Stimulated activated CD4-positive, alpha-beta T cell treated with anti-CD3 and anti-CD28 coated beads, Interleukin-4, amount 100 ng/mL, for 1 hour (primary cell): ENCODE data around the gene MYCBPAP.

Source experiments
- DNase-seq: peaks from one replicate; pipeline ENCODE4 v3.0.0-alpha.2; 2020

Gene MYCBPAP

GRCh38 chr17:50492214-50492613 lies 16.0 kb upstream of the MYCBPAP start:
- no peak for DNase-seq

- DNase-seq, result no peak
Measured at GRCh38 chr17:50493744-50494143, 14.5 kb upstream of the MYCBPAP start.

- DNase-seq, result no peak
Measured at GRCh38 chr17:50495217-50495823, 12.9 kb upstream of the MYCBPAP start.

GRCh38 chr17:50495918-50496317 lies 12.3 kb upstream of the MYCBPAP start:
- no peak for DNase-seq

GRCh38 chr17:50498021-50498874 lies 10.0 kb upstream of the MYCBPAP start:
- DNase-seq, result no peak

- no peak for DNase-seq
Measured at GRCh38 chr17:50499270-50499669, 9.0 kb upstream of the MYCBPAP start.

- no peak for DNase-seq
Measured at GRCh38 chr17:50499721-50500120, 8.5 kb upstream of the MYCBPAP start.

GRCh38 chr17:50501054-50501453 lies 7.2 kb upstream of the MYCBPAP start:
- DNase-seq, result peak; percentile 31

GRCh38 chr17:50502301-50502990 lies 5.8 kb upstream of the MYCBPAP start:
- DNase-seq, result no peak

GRCh38 chr17:50505591-50506130 lies 2.6 kb upstream of the MYCBPAP start:
- DNase-seq, result no peak

- DNase-seq, result no peak
Measured at GRCh38 chr17:50506298-50506697, 1.9 kb upstream of the MYCBPAP start.

- no peak for DNase-seq
Measured at GRCh38 chr17:50508573-50509460, 578 bp downstream of the MYCBPAP start.

- peak; percentile 52 for DNase-seq
Measured at GRCh38 chr17:50511058-50511457, 2.8 kb downstream of the MYCBPAP start.

GRCh38 chr17:50513495-50513894 lies 5.3 kb downstream of the MYCBPAP start:
- no peak for DNase-seq

GRCh38 chr17:50514388-50514787 lies 6.1 kb downstream of the MYCBPAP start:
- DNase-seq, result no peak

- no peak for DNase-seq
Measured at GRCh38 chr17:50514936-50515702, 6.9 kb downstream of the MYCBPAP start.

- DNase-seq, result no peak
Measured at GRCh38 chr17:50517011-50517410, 8.8 kb downstream of the MYCBPAP start.

- no peak for DNase-seq
Measured at GRCh38 chr17:50517504-50518383, 9.5 kb downstream of the MYCBPAP start.

- DNase-seq, result no peak
Measured at GRCh38 chr17:50518384-50519023, 10.3 kb downstream of the MYCBPAP start.
